Stimulated activated CD4-positive, alpha-beta T cell treated with anti-CD3 and anti-CD28 coated beads, Interleukin-2, amount 100 ng/mL, for 24 hours (primary cell): ENCODE results near the gene RSPH9.

Experiments
- DNase-seq, 2 donors: peaks; one replicate each; pipeline ENCODE4 v3.0.0-alpha.2; 2020

The RSPH9 gene

DNA sequence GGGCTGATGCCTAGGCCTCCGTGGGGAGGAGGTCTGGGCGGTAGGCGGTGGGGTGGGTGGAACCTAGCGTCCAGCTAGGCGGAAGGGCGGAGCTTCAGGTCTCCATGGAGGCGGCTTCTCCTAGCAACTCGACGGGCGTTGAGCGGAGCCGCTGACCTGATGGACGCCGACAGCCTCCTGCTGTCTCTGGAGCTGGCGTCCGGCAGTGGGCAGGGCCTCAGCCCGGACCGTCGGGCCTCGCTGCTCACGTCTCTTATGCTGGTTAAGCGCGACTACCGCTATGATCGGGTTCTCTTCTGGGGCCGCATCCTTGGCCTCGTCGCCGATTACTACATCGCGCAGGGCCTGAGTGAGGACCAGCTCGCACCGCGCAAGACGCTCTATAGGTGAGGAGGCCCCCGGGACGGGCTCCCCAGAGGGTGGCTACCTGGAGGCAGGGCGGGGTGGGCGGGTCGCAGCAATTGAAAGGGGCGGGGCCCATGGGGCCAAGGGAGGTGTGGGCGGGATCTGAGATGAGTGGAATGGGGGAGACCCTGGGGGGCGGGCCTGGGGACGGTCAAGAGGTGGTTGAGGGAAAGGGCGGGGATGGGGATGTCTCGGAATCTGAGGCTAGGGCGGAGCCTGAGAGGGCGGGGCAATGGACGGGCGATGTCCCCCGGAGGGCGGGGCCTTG is at the start of gene RSPH9:
Gene RSPH9 (plus strand): TSS at position 97 of the 673 bp plus-strand sequence. CDS start 63 bp downstream, at position 160.
- peak; percentile 65 to 77 for DNase-seq

DNA sequence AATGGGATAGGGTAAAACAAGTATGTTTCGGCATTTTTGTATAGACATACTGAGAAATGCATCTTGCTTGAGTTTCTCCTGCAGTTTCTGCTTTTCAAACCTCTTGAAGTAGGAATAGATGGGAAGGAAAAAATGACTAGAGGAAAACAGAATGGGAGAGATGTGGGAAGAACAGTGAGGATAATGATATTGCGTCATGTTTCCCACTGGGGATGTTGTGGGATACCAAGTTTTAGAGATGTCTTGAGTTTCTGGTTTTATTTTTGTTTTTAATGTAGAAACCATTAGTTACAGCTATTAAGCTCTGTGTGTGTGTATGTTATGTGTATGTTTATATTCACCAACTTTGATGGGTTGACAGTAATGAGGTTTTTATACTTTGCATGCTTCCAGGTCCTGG is 44.2 kb upstream of the RSPH9 start:
- DNase-seq = no peak

GRCh38 chr6:43604174-43604573 is 40.7 kb upstream of the RSPH9 start:
- DNase-seq = no peak

DNA sequence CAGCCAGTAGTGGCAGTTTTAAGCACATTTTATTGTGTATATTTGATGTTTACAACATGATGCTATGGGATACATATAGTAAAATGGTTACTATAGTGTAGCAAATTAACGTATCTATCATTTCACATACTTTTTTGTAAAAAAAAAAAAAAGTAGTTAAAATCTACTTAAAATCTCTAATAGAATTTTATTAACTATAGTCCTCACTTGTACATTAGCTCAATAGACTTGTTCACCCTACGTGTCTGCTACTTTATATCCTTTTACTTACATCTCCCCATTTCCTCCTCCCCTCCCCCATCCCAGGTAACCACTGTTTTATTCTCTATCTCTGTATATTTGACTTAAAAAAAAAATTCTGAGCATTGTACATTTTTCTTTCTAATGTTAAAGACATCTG is 38.8 kb upstream of the RSPH9 start:
- DNase-seq = no peak

- peak; percentile 67 to 70 for DNase-seq
Measured at GRCh38 chr6:43608310-43608763, 36.5 kb upstream of the RSPH9 start.

DNA sequence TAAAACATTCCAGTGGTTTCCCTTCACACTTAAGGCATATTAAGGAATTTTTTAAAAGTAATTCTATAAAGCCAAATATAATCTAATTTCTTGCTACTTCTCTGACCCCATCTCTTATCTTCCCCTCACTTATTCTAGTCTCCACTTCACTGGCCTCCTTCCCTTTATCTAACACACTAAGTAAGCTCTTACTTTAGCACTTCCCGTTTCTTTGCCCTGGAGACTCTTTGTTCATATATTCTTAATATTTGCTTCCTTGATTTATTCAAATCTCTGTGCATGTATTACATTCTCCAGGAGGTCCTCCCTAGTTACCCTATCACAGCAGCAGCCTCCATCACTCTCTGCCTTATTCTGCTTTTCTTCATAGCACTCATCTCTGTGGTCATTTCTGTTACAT is 36.0 kb upstream of the RSPH9 start:
- no peak for DNase-seq

DNA sequence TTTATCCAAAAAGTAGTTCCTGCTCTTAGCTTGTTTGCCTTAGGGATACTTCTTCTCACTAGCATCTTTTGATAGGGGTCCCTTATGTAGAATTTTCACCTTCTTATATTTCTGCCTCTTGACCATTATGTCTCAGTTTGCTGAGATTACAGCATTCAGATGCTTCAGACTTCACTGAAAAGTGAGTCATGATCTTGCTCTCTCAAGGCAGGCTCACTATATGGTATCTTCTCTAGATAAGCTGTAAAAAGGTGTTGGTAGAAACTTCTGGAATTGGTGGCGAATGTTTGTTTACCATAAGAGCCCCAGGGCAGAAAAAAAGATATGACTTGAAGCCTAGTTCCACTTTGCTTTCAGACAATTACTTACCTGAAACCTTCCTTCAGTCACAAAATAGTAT is 35.4 kb upstream of the RSPH9 start:
- no peak for DNase-seq

- no peak for DNase-seq
Measured at GRCh38 chr6:43610431-43610830, 34.4 kb upstream of the RSPH9 start.

DNA sequence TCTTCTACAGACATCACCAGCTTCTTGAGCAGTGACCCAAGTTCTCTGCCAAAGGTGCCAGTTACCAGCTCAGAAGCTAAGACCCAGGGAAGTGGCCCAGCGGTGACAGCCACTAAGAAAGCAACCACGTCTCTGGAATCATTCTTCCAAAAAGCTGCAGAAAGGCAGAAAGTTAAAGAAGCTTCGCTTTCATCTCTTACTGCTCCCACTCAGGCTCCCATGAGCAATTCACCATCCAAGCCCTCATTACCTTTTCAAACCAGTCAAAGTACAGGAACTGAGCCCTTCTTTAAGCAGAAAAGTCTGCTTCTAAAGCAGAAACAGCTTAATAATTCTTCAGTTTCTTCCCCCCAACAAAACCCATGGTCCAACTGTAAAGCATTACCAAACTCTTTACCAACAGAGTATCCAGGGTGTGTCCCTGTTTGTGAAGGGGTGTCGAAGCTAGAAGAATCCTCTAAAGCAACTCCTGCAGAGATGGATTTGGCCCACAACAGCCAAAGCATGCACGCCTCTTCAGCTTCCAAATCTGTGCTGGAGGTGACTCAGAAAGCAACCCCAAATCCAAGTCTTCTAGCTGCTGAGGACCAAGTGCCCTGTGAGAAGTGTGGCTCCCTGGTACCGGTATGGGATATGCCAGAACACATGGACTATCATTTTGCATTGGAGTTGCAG is 31.0 kb upstream of the RSPH9 start:
- DNase-seq = no peak

DNA sequence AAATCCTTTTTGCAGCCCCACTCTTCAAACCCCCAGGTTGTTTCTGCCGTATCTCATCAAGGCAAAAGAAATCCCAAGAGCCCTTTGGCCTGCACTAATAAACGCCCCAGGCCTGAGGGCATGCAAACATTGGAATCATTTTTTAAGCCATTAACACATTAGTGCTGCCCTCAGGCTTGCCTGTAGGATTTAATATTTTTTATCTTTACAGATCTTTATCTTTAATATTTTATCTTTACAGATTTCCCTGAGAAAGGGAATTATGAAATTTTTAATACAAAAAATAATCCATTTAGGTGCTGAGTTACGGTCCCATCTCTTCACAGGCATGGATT is 30.5 kb upstream of the RSPH9 start:
- DNase-seq = no peak

DNA sequence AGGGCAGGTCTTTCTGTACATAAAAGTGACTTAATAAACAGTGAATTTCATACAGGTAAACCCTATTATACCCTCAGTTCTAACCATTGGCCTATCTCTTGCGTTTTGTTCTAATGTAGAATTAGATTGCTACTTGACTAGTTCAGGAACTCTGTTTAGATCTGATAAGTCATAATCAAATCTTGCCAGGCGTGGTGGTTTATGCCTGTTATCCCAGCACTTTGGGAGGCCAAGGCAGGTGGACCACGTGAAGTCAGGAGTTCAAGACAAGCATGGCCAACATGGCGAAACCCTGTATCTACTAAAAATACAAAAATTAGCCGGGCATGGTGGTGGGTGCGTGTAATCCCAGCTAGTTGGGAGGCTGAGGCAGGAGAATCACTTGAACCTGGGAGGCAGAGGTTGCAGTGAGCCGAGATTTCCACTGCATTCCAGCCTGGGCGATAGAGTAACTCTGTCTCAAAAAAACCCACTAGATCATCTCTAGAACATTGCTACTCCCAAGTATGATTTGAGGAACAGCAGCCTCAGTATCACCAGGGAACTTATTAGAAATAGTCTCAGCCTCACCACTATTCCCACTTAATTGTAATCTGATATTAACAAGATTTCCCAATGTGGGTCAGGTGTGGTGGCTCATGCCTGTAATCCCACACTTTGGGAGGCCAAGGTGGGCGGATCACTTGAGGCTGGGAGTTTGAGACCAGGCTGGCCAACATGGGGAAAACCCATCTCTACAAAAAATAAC is 27.9 kb upstream of the RSPH9 start:
- no peak for DNase-seq

- no peak for DNase-seq
Measured at GRCh38 chr6:43621078-43621835, 23.6 kb upstream of the RSPH9 start.

- no peak for DNase-seq
Measured at GRCh38 chr6:43621836-43622180, 23.0 kb upstream of the RSPH9 start.

DNA sequence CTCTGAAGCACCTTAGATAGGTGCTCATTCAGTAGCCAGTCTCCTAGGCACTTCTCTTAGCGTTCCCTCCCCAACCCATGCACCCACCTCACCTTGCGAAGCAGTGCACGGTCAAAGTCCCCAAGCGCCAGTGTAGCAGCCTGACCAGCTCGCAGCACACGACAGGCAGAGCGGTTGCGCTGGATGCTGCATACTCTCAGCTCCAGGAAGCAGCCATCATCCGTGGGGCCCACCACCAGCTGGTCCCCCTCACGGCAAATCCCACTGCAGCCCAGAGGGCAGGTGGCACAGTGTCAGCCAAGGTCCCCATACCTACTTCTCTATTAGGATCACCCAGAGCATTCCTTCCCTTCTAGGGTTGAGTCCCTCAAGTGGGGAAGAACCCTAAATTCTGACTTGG is 22.3 kb upstream of the RSPH9 start:
- no peak for DNase-seq

DNA sequence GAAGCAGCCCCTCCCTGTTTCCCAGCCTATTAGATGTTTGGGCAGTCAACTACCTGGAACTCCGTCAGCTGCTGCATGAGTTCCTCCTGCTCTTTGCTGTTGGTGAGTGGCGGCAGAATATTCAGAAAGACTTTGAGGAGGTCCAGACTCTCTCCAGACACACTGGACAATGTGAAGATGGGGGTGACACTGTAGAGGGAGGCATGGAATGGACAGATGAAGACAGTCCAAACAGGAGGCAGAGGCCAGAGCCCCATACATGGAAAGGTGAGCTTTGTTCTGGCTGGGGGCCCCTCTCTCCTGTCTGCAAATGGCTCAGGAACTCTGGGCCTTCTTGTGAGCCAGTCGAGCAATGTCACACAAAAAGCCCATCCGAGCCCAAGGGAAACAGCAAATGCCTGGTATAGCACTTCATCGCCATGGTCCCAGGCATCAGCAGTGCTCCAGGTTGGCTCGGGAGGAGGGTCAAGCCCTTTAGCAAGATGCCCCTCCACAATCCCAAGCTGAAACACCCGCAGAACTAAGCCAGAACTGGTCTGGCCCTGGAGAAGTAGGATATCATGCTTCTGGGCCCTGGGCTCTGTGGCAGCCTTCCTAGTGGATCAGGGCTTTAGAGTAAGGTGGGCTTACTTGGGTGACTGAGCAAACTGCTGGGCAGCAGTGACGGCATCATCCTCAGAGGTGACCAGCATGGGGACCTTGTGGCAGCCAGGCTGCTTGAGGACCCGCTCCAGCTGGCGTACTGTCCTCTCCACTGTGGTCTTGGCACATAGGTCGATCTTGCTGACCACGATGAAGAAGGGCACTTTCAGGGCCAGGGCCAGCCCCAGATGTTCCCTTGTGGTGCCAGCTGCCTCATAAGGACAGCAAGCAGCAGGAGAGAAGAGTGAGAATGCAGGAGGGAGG is 20.7 kb upstream of the RSPH9 start:
- DNase-seq = no peak

DNA sequence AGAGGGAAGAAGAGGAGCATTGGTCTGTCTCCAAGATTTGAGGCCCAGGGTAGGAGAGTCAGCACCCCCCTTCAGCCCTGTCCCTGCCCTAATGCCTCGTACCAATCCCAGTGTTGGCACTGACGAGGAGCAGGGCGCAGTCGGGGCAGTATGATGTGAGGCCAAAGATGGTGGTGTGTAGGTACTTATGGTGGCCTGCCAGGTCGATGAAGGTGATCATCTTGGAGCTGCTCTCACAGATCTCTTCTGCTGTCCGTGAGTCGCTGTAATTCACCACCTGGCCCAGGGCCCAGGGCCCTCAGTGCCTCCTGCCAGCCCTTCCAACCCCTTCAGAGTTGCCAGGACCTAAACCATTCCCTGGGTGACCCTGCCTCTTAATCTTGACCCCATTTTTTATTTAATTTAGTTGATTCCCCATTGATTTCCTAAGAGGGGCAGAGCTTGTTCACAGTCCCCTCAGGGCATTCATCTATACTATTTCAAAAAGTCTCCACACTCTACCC is 20.0 kb upstream of the RSPH9 start:
- no peak for DNase-seq

GRCh38 chr6:43625393-43625992 is 19.3 kb upstream of the RSPH9 start:
- no peak for DNase-seq

DNA sequence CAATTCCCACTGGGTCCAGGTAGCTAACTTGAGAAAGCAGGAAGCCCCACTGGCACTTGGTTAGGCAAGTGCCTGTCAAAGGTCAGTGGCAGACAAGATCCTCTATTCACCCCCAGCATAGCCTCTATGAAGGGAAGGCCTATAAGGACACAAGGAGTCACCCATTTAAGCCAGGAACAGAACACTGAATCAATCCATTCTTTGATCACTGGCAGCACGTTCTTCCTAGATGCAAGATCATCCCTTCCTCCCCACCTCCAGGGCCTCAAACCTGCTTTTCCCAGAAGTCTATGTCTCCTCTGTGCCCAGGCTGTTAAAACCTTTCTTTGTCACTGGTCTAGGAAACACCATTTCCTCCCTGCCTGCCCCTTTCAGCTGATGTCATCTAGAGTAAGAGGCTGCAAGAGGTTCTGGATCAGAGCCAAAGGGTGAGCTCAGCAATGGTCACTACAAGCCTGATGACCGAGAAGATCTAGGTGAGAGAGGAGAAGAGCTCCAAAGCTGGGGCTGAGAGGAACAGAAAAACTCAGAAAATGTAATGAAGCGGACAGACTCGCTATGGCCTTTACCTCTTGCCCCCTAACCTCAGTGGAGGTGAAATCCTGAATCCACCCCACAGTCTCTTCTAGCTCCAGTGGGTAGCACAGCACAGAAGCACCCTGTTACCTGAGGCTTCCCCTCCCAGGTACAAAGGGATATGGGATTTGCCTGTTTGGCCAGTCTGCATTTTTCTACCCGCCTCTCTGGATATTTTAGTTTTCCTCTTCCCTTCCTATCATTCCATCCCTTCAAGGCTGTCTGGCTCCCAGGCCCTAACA is 17.6 kb upstream of the RSPH9 start:
- DNase-seq = no peak

DNA sequence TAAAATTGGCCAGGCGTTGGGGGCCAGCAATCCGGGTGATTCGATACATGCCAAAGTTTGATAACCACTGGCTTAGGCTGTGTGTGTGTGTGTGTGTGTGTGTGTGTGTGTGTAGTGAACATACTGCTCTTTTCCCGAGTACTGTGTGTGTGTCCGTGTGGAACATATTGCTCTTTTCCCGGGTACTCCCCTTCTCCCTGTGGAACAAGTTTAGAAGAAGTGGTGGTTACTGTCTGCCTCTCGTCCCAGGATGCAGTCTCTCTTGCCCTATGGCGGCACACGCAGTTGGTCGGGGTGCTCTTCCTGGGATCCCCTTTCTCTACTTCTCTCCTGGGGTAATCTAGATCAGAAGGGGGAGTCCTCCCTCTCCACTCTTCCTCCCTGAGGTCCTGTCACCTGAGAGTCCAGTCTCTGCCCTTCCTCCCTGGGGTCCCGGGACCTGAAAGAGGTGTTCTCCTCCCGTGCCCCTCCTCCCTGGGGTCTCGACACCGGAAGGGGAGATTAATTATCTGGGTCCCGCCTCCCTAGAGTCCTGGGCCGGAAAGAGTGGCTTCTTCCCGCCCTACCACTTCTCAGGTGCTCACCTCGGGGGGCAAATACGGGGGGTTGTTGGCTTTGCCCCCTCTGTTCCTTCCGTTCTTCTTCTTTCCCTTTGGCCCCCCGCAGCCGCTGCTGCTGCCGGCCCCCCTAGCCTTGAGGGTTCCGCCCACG is 16.3 kb upstream of the RSPH9 start:
- DNase-seq = peak; percentile 62 to 63

- peak; percentile 96 for DNase-seq
Measured at GRCh38 chr6:43629104-43629504, 15.7 kb upstream of the RSPH9 start, which contains the start of gene GTPBP2. Gene GTPBP2 (minus strand): TSS chr6:43629264. CDS start chr6:43629162, 102 bp downstream.
